GM06990 (cell line): ENCODE results near the gene DAPK1.

ENCODE experiments used
- DNase-seq: peaks from one replicate; pipeline ENCODE4 v3.0.0-alpha.2; 2011; ENCODE audit not compliant: insufficient read length; ENCODE audit errors: extremely low read depth
- H3K27me3 ChIP-seq: replicated peaks from 2 replicates; pipeline ENCODE4 v1.6.0; 2011; ENCODE audit warnings: low read length; ENCODE audit not compliant: control insufficient read depth, insufficient read depth
- H3K36me3 ChIP-seq: 2 replicates; pipeline ENCODE4 v1.5.1; 2011; ENCODE audit warnings: low read length; ENCODE audit not compliant: control insufficient read depth, insufficient read depth
- H3K4me3 ChIP-seq: replicated peaks from 2 replicates; pipeline ENCODE4 v1.5.1; 2011; ENCODE audit warnings: low read depth, mild to moderate bottlenecking, control low read depth, low read length
- CTCF ChIP-seq: IDR thresholded peaks from 2 replicates; pipeline ENCODE4 v1.5.1; 2011; ENCODE audit warnings: low read length, control low read depth, mild to moderate bottlenecking, inconsistent platforms; ENCODE audit not compliant: insufficient read depth, poor library complexity, severe bottlenecking

DAPK1 gene

GRCh38 chr9:87731321-87731720 is 233.7 kb downstream of the DAPK1 start:
- H3K4me3 ChIP-seq, result no peak overlapping the region
- no peak for DNase-seq
- peaks cover 4% of the 10 kb centered on the region for H3K27me3 ChIP-seq
- H3K36me3 ChIP-seq, result no peaks in the 10 kb centered on the region
- no peak for TF ChIP-seq CTCF

GRCh38 chr9:87732344-87732743 is 234.7 kb downstream of the DAPK1 start:
- no peaks in the 10 kb centered on the region for H3K36me3 ChIP-seq
- H3K27me3 ChIP-seq, result peaks cover 4% of the 10 kb centered on the region
- H3K4me3 ChIP-seq, result no peak overlapping the region
- TF ChIP-seq CTCF, result no peak
- DNase-seq, result no peak

- Histone ChIP-seq H3K27me3 (peaks cover 2% of the 10 kb centered on the region), H3K36me3 (no peaks in the 10 kb centered on the region), H3K4me3 (no peak overlapping the region)
- no peak for TF ChIP-seq CTCF
- no peak for DNase-seq
Measured at GRCh38 chr9:87732756-87733155, 235.1 kb downstream of the DAPK1 start.

- no peak overlapping the region for H3K4me3 ChIP-seq
- 0 out of 2 replicates have a peak, but pooled peaks cover 2% of the 10 kb centered on the region for H3K27me3 ChIP-seq
- no peak for DNase-seq
- no peak for TF ChIP-seq CTCF
- H3K36me3 ChIP-seq, result no peaks in the 10 kb centered on the region
Measured at GRCh38 chr9:87733273-87734052, 235.8 kb downstream of the DAPK1 start.

GRCh38 chr9:87734106-87734505 is 236.4 kb downstream of the DAPK1 start:
- no peaks in the 10 kb centered on the region for H3K36me3 ChIP-seq
- TF ChIP-seq CTCF, result no peak
- 0 out of 2 replicates have a peak, but pooled peaks cover 2% of the 10 kb centered on the region for H3K27me3 ChIP-seq
- H3K4me3 ChIP-seq, result no peak overlapping the region
- DNase-seq, result no peak
